Measurements from ENCODE around the gene TRMT61A. TPM values are rescaled to one million over a fixed set of nuclear protein-coding genes. Genes with fewer than 3 reads are reported as not detected.
A peak's percentile ranks its signal among the peaks of the same experiment; 100 is the strongest.

Gene TRMT61A
- total and polyA plus RNA-seq, 9 of the 15 experiments (the other 6 are each of a cell fraction or from before 2014, with no cell fraction given), result 0.10 to 24.8 (median 5.1) TPM

DNA sequence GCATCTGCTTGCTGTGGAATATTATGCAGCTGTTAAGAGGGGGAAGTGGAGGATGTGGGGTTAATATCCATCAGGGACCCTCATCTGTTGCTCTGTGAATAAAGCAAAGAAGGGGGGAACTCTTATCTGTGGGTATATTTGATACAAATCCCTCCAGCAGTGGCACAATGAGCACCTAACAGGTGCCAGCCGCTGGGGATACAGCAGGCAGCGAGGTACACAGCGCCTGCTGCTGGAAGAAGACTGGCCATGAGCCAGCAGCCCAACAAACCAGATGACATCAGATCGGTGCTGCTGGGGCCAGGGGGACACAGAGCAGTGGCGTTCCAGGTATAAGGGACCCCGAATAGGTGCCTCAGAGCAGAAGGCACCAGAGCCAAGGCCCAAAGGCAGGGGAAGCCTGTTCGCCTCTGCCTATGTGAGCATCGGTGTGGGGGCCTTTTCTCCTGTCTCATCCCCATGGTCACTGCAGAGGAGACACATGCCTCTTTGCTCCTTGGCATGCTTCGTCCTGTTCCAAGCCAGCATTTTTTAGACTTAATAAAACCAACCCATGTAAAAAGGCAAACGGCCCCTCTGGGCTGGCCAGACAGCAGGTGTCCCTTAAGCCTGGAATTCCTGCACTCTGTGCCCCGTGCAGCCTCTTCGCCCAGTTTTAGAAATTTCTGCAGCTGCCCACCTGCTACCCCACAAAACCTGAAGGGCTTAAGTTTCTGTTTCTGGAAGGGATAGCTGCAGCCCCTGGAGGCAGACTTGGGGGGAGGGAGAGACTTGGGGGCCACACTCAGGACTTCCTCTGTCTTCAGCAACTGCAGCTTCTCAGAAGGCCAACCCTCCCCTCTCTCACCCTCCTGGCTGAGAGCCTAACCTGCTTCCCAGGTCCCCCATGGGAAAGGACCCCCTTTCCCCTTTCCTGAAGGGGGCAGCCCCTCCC, 4.7 kb upstream of the TRMT61A start:
- CTCF ChIA-PET (ENCODE audit: low intra/inter-chr PET ratio), result no interaction called here
- ATAC-seq (no peak), FAIRE-seq (no peak), DNase-seq (ENCODE audit: extremely low read depth in 1 of 4, low spot score in 3 of 4) (no peak)
- Histone ChIP-seq H3K27me3 (ENCODE audit: control insufficient read depth in 2 of 2, insufficient read depth in 2 of 2, low read length in 2 of 2) (no peaks in the 10 kb centered on the region), H4K20me1 (replicated peaks; ENCODE audit: control insufficient read depth, insufficient read depth, low read length) (peaks cover 11% of the 10 kb centered on the region; the same call in 1 of the 2 replicates), H3K27ac (ENCODE audit: extremely low read depth, low read depth, low read length) (no peak overlapping the region), H3K9me3 (replicated peaks; ENCODE audit: control insufficient read depth, insufficient read depth, low read depth, low read length) (no peaks in the 10 kb centered on the region), H3K4me2 (ENCODE audit: insufficient read depth, low read length) (no peak overlapping the region), H3K4me1 (replicated peaks in 1 of 2; ENCODE audit: control insufficient read depth in 2 of 2, insufficient read depth in 2 of 2, low read length in 2 of 2) (peaks cover 31 to 88% of the 10 kb centered on the region in 2 experiments), H3K36me3 (ENCODE audit: control insufficient read depth, insufficient read depth, low read length) (peaks cover 16% of the 10 kb centered on the region; the same call in 1 of the 3 replicates), H3K9ac (ENCODE audit: insufficient read depth in 1 of 2, low read depth in 2 of 2, low read length in 2 of 2) (peak overlapping the region in 1 of 2 experiments; percentile 55; a peak in 1 of 4 replicates), H3K9me1 (ENCODE audit: control insufficient read depth, insufficient read depth, low read length) (no peaks in the 10 kb centered on the region), H2AFZ (ENCODE audit: low read depth, low read length) (no peak overlapping the region), H3K79me2 (ENCODE audit: control insufficient read depth, insufficient read depth, low read length) (peaks cover 33% of the 10 kb centered on the region), H3K4me3 (no peak overlapping the region)
- BruUV-seq (replicated peaks), result no TSS peak
- intact Hi-C loops (cut with micrococcal nuclease), result loop anchor here (10.0 kb wide), 1 partner anchor 129 kb away; no protein-coding TSS in a partner anchor
- POLR2A ChIA-PET, result no interaction called here
- WGBS (ENCODE audit: insufficient coverage, low coverage, missing lambda C conversion rate), result 80% methylated on average over 9 of the region's 12 CpGs
- TF ChIP-seq KAT7 (CRISPR knock-in tag; IDR thresholded peaks at IDR 0.05; ENCODE audit: borderline replicate concordance), result no peak
- TF ChIP-seq ZBTB33 (CRISPR knock-in tag; IDR thresholded peaks at IDR 0.05), result peak; percentile 67; the same call in 1 of the 2 replicates
- peak; percentile 52 for TF ChIP-seq NFIC (IDR thresholded peaks at IDR 0.05)
- peak; percentile 89 for TF ChIP-seq ZNF146 (CRISPR knock-in tag; IDR thresholded peaks at IDR 0.05; ENCODE audit: unreplicated experiment)
- in situ Hi-C loops (cut with MboI), result no loop called here

All from K562 (cell line).